Measurements from ENCODE around the gene POLR3C. TPM values are rescaled to one million over a fixed set of nuclear protein-coding genes. Genes with fewer than 3 reads are reported as not detected.
A peak's percentile ranks its signal among the peaks of the same experiment; 100 is the strongest.

Gene POLR3C
- total and polyA plus RNA-seq, 10 of the 15 experiments (the other 5 are each of a cell fraction or from before 2014, with no cell fraction given): 13.0 to 44.8 (median 34.8) TPM

DNA sequence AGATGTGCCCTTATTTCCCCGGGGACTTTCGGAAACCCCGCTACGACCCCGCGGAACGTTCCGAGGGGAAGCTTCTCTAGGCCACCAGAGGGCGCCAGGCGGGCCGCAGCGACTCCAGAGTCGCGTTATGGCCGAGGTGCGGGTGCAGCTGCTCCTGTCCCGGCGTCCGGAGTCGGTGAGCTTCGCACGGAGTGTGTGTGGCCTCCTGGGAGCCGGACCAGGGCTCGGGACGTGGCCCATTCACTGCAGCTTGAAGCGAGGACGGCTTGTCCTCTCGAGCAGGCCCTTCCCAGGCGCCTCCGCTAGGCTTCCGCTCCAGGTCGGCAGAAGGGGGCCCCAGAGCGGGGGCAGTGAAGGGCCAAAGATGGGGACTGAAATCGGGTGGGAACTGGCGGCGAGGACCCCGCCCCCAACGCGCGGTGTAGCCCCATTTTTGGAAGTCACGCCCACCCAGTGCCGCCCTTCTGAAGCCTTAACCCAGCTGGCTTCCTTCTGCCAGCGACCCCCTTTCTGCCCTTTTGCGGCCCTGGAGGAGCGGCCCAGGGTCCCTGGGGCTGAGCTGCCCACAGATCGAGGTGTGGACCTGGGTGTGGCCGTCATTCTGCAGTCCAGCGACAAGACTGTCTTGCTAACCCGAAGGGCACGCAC, 21.6 kb downstream of the POLR3C start, which contains the start of gene NUDT17 (continued):
- TF ChIP-seq MYC (IDR thresholded peaks at IDR 0.05; ENCODE audit: insufficient read depth, insufficient read length, insufficient replicate concordance, low read length, severe bottlenecking) (peak; percentile 71), IKZF2 (IDR thresholded peaks at IDR 0.05) (no peak), TARDBP (IDR thresholded peaks at IDR 0.05; ENCODE audit: borderline replicate concordance) (no peak), NBN (IDR thresholded peaks at IDR 0.05) (0 out of 2 replicates have a peak, but pooled peaks have one; percentile 42), POU2F2 (IDR thresholded peaks at IDR 0.05; ENCODE audit: borderline replicate concordance, low read depth, low read length) (peak; percentile 43; the same call in 2 of the 3 replicates)
- TF ChIP-seq, protein P1, sequence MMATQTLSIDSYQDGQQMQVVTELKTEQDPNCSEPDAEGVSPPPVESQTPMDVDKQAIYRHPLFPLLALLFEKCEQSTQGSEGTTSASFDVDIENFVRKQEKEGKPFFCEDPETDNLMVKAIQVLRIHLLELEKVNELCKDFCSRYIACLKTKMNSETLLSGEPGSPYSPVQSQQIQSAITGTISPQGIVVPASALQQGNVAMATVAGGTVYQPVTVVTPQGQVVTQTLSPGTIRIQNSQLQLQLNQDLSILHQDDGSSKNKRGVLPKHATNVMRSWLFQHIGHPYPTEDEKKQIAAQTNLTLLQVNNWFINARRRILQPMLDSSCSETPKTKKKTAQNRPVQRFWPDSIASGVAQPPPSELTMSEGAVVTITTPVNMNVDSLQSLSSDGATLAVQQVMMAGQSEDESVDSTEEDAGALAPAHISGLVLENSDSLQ (IDR thresholded peaks at IDR 0.05): no peak

GRCh38 chr1:145846201-145846612, 22.2 kb downstream of the POLR3C start:
- Histone ChIP-seq H4K20me1 (ENCODE audit: control insufficient read depth, insufficient read depth) (no peaks in the 10 kb centered on the region), H3K27ac (ENCODE audit: control insufficient read depth, insufficient read depth) (peak overlapping the region; percentile 83), H3K4me2 (ENCODE audit: control insufficient read depth, insufficient read depth) (peak overlapping the region; percentile 89), H3K27me3 (replicated peaks in 1 of 2; ENCODE audit: control insufficient read depth in 2 of 2, insufficient read depth in 2 of 2, low read length in 1 of 2) (no peaks in the 10 kb centered on the region), H2AFZ (ENCODE audit: control insufficient read depth, low read depth, low read length) (peak overlapping the region; percentile 71), H3K36me3 (ENCODE audit: control insufficient read depth in 2 of 2, insufficient read depth in 2 of 2, low read length in 1 of 2) (peaks cover under 1 to 15% of the 10 kb centered on the region in 2 experiments; a peak in 3 of 4 replicates), H3K9ac (ENCODE audit: control insufficient read depth, insufficient read depth, low read length) (peak overlapping the region; percentile 71), H3K4me1 (ENCODE audit: control insufficient read depth, insufficient read depth, low read length) (peaks cover 15% of the 10 kb centered on the region), H3K79me2 (ENCODE audit: control insufficient read depth, insufficient read depth, low read length) (no peaks in the 10 kb centered on the region), H3K9me3 (replicated peaks; ENCODE audit: control insufficient read depth, insufficient read depth, low read length) (no peaks in the 10 kb centered on the region), H3K4me3 (peak overlapping the region; percentile 89)
- RAD21 ChIA-PET (ENCODE audit: unreplicated experiment): interaction anchor here (0.9 to 4.5 kb wide), 7 partner anchors 12 to 166 kb away, joined by 3 to 69 read pairs (median 4); partner anchors contain the start of genes ANKRD34A, PIAS3, POLR3GL and RBM8A
- in situ Hi-C loops (cut with MboI) (loop anchor here (5.0 kb wide), 1 partner anchor 161 kb away; no protein-coding TSS in a partner anchor), intact Hi-C loops (cut with micrococcal nuclease; ENCODE audit: unreplicated experiment) (loop anchor here (1.0 kb wide), 1 partner anchor 167 kb away; no protein-coding TSS in a partner anchor)
- CTCF ChIA-PET: interaction anchor here (0.6 to 8.2 kb wide), 27 partner anchors 11 to 191 kb away, joined by 3 to 172 read pairs (median 5); partner anchors contain the start of genes ANKRD34A, ANKRD35, HJV and ITGA10
- POLR2A ChIA-PET: interaction anchor here (0.8 to 3.0 kb wide), 4 partner anchors 11 to 116 kb away, joined by 3 to 24 read pairs (median 4); partner anchors contain the start of gene PIAS3
- FAIRE-seq (no peak), DNase-seq (ENCODE audit: low read depth, low spot score) (no peak), ATAC-seq (peak; percentile 70)
- BruUV-seq (replicated peaks): no TSS peak
- SMC1A ChIA-PET (ENCODE audit: uncharacterized antibody, unreplicated experiment): interaction anchor here (0.7 to 5.5 kb wide), 6 partner anchors 12 to 163 kb away, joined by 3 to 54 read pairs (median 6); partner anchors contain the start of gene PIAS3
- 26% methylated on average over 3 of the region's 3 CpGs for WGBS (ENCODE audit: insufficient coverage, insufficient replicate concordance, low lambda C conversion rate, missing lambda C conversion rate)
- no peak for TF ChIP-seq EP300 (IDR thresholded peaks at IDR 0.05; ENCODE audit: borderline replicate concordance in 1 of 2, control insufficient read depth in 1 of 2, low read depth in 2 of 2, low read length in 2 of 2)
- TF ChIP-seq FOXK2 (IDR thresholded peaks at IDR 0.05): no peak
- no peak for TF ChIP-seq MTA3 (IDR thresholded peaks at IDR 0.05; ENCODE audit: borderline replicate concordance, low read length)
- no peak for TF ChIP-seq BCLAF1 (IDR thresholded peaks at IDR 0.05)
- TF ChIP-seq ETV6 (conservative IDR thresholded peaks at IDR 0.05 in 1 of 2, IDR thresholded peaks at IDR 0.05 in 1 of 2; ENCODE audit: borderline replicate concordance in 1 of 2, low read depth in 1 of 2): no peak
- TF ChIP-seq CHD2 (IDR thresholded peaks at IDR 0.05; ENCODE audit: borderline replicate concordance, low read depth, low read length): no peak
- no peak for TF ChIP-seq ZNF384 (IDR thresholded peaks at IDR 0.05; ENCODE audit: borderline replicate concordance, low read depth, low read length)
- TF ChIP-seq, protein P2, sequence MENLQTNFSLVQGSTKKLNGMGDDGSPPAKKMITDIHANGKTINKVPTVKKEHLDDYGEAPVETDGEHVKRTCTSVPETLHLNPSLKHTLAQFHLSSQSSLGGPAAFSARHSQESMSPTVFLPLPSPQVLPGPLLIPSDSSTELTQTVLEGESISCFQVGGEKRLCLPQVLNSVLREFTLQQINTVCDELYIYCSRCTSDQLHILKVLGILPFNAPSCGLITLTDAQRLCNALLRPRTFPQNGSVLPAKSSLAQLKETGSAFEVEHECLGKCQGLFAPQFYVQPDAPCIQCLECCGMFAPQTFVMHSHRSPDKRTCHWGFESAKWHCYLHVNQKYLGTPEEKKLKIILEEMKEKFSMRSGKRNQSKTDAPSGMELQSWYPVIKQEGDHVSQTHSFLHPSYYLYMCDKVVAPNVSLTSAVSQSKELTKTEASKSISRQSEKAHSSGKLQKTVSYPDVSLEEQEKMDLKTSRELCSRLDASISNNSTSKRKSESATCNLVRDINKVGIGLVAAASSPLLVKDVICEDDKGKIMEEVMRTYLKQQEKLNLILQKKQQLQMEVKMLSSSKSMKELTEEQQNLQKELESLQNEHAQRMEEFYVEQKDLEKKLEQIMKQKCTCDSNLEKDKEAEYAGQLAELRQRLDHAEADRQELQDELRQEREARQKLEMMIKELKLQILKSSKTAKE (IDR thresholded peaks at IDR 0.05; ENCODE audit: low read depth, poor library complexity, severe bottlenecking): no peak

Data from GM12878 (cell line).